ENCODE measurements around the gene NBL1.

Gene NBL1

DNA sequence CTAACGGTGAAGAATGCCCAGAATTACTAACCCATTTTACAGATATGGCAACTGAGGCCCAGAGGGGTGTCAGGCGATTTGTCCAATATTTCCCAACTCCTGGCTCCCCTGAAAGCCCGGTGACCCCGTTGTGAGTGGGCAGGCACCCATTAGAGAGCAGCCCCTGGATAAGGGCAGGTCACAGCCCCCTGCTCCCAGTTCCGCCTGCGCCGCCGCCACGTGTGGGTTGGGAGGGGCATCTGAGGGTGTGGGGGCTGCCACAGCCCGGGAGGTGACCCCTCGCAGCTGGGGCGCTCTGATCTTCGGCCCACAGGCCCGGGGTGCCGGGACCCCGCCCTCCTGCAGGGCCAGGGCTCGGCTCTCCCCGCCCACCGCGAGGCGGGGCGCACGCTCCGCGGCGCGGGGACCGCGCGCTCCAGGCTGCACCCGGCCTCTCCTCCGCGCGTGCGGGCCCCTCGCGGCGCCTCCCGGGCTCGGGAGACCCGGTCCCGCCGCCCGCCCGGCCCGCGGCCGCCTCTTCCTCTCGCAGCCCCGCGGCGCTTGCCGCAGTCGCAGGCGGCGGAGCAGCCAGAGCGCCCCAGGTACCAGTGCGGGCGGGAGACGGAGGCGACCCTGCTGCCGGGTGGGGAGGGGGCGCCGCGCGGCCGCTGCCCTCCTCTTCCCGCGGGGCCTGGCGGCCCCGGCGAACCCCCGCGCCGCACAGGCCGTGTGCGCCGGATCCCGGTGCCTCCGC is 20.5 kb downstream of the NBL1 start, which contains the start of gene HTR6:
HTR6 (plus strand) TSS at position 423 of the 733 bp plus-strand sequence. CDS start 879 bp downstream, outside the sequence.
- TF ChIP-seq CTCF (IDR thresholded peaks at IDR 0.05; ENCODE audit: insufficient read depth, low read length, poor library complexity, severe bottlenecking) (no peak), EZH2phosphoT487 (conservative IDR thresholded peaks at IDR 0.05; ENCODE audit: low read length) (no peak)
- Histone ChIP-seq H3K9me2 (replicated peaks; ENCODE audit: insufficient read depth, low read length) (no peaks in the 10 kb centered on the region), H3F3A (ENCODE audit: insufficient read depth) (no peaks in the 10 kb centered on the region), H3K27me3 (ENCODE audit: low read length) (no peaks in the 10 kb centered on the region), H4K20me1 (ENCODE audit: low read depth, low read length) (no peaks in the 10 kb centered on the region), H3K9ac (ENCODE audit: low read length) (no peak within 1 kb of the TSS), H3K36me3 (ENCODE audit: low read length) (no peaks in the 10 kb centered on the region), H3K4me3 (ENCODE audit: insufficient read depth, low read length, poor library complexity, severe bottlenecking) (no peak within 1 kb of the TSS), H3K79me2 (ENCODE audit: insufficient read depth, low read length) (no peaks in the 10 kb centered on the region), H2AFZ (ENCODE audit: low read depth, low read length, severe bottlenecking) (no peak within 1 kb of the TSS), H3K4me2 (ENCODE audit: low read depth, low read length, poor library complexity, severe bottlenecking) (no peak within 1 kb of the TSS), H3K27ac (ENCODE audit: low read depth, low read length) (no peak within 1 kb of the TSS), H3K9me3 (ENCODE audit: insufficient read depth, low read length) (no peaks in the 10 kb centered on the region)

DNA sequence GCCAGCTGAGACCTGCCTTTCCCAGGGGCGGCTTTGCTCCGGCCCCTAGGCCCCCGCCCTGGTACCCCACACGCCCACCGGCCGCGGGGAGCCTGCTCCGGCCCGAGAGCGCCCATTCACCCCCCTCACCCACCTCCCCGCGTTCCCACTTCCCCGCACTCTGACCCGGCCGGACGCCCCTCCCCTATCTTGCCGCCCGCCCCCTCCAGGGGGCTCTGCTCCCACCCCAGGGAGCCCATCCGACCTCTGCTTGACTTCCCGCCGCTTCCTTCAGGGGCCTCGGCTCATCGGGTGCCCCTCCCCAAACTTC is 21.0 kb downstream of the NBL1 start:
- no peak overlapping the region for H3K4me2 ChIP-seq (ENCODE audit: low read depth, low read length, poor library complexity, severe bottlenecking)
- H3K36me3 ChIP-seq (ENCODE audit: low read length) = no peaks in the 10 kb centered on the region
- no peaks in the 10 kb centered on the region for H4K20me1 ChIP-seq (ENCODE audit: low read depth, low read length)
- H3K79me2 ChIP-seq (ENCODE audit: insufficient read depth, low read length) = no peaks in the 10 kb centered on the region
- no peak overlapping the region for H3K27ac ChIP-seq (ENCODE audit: low read depth, low read length)
- H2AFZ ChIP-seq (ENCODE audit: low read depth, low read length, severe bottlenecking) = no peak overlapping the region
- H3K9me3 ChIP-seq (ENCODE audit: insufficient read depth, low read length) = no peaks in the 10 kb centered on the region
- no peak overlapping the region for H3K9ac ChIP-seq (ENCODE audit: low read length)
- H3K27me3 ChIP-seq (ENCODE audit: low read length) = no peaks in the 10 kb centered on the region
- H3K4me3 ChIP-seq (ENCODE audit: insufficient read depth, low read length, poor library complexity, severe bottlenecking) = no peak overlapping the region
- no peaks in the 10 kb centered on the region for H3F3A ChIP-seq (ENCODE audit: insufficient read depth)
- TF ChIP-seq EZH2phosphoT487 (conservative IDR thresholded peaks at IDR 0.05; ENCODE audit: low read length) (no peak), CTCF (IDR thresholded peaks at IDR 0.05; ENCODE audit: insufficient read depth, low read length, poor library complexity, severe bottlenecking) (no peak)
- no peaks in the 10 kb centered on the region for H3K9me2 ChIP-seq (replicated peaks; ENCODE audit: insufficient read depth, low read length)

- no peak for TF ChIP-seq CTCF (IDR thresholded peaks at IDR 0.05; ENCODE audit: insufficient read depth, low read length, poor library complexity, severe bottlenecking)
- TF ChIP-seq EZH2phosphoT487 (conservative IDR thresholded peaks at IDR 0.05; ENCODE audit: low read length) = no peak
- no peaks in the 10 kb centered on the region for H3F3A ChIP-seq (ENCODE audit: insufficient read depth)
- no peaks in the 10 kb centered on the region for H3K79me2 ChIP-seq (ENCODE audit: insufficient read depth, low read length)
- no peaks in the 10 kb centered on the region for H3K36me3 ChIP-seq (ENCODE audit: low read length)
- H3K4me3 ChIP-seq (ENCODE audit: insufficient read depth, low read length, poor library complexity, severe bottlenecking) = no peak overlapping the region
- no peak overlapping the region for H3K27ac ChIP-seq (ENCODE audit: low read depth, low read length)
- H3K9me3 ChIP-seq (ENCODE audit: insufficient read depth, low read length) = no peaks in the 10 kb centered on the region
- no peaks in the 10 kb centered on the region for H4K20me1 ChIP-seq (ENCODE audit: low read depth, low read length)
- H3K4me2 ChIP-seq (ENCODE audit: low read depth, low read length, poor library complexity, severe bottlenecking) = no peak overlapping the region
- no peaks in the 10 kb centered on the region for H3K9me2 ChIP-seq (replicated peaks; ENCODE audit: insufficient read depth, low read length)
- H3K27me3 ChIP-seq (ENCODE audit: low read length) = no peaks in the 10 kb centered on the region
- no peak overlapping the region for H3K9ac ChIP-seq (ENCODE audit: low read length)
- no peak overlapping the region for H2AFZ ChIP-seq (ENCODE audit: low read depth, low read length, severe bottlenecking)
Observed at GRCh38 chr1:19665496-19666465, 21.7 kb downstream of the NBL1 start.
